SK-N-SH treated with all-trans-retinoic acid at 6 μM for 48 hours (cell line): Measurements from ENCODE around the gene MBNL2.

Experiments
- ATAC-seq: fragments of 200-7000 bp; cut with Tn5 transposase; 3 replicates; pipeline ENCODE4 v1.9.1; 2020; ENCODE audit warnings: mild to moderate bottlenecking, moderate library complexity
- ARNTL ChIP-seq: fragments of 450-650 bp; formaldehyde crosslinking; IDR thresholded peaks from 2 replicates; pipeline ENCODE4 v1.5.0; 2020; ENCODE audit warnings: low read depth, mild to moderate bottlenecking, moderate library complexity, borderline replicate concordance
- BACH2 ChIP-seq: fragments of 250-450 bp; sonication (Bioruptor Pico); IDR thresholded peaks from 2 replicates; pipeline ENCODE4 v1.9.0; 2021; ENCODE audit warnings: mild to moderate bottlenecking, borderline replicate concordance
- CSDC2 ChIP-seq: fragments of 250-450 bp; sonication (Bioruptor Pico); IDR thresholded peaks from 2 replicates; pipeline ENCODE4 v1.5.0; 2020; ENCODE audit warnings: mild to moderate bottlenecking, moderate library complexity
- ESRRG ChIP-seq: fragments of 250-450 bp; sonication (Bioruptor Pico); IDR thresholded peaks from 2 replicates; pipeline ENCODE4 v1.6.1; 2021; ENCODE audit warnings: mild to moderate bottlenecking
- GLIS3 ChIP-seq: fragments of 250-450 bp; sonication (Bioruptor Pico); IDR thresholded peaks from 2 replicates; pipeline ENCODE4 v1.5.0; 2020; ENCODE audit warnings: mild to moderate bottlenecking, moderate library complexity
- ISL1 ChIP-seq: fragments of 250-450 bp; sonication (Bioruptor Pico); IDR thresholded peaks from 2 replicates; pipeline ENCODE4 v2.1.2; 2022; ENCODE audit warnings: mild to moderate bottlenecking, moderate library complexity
- PPARA ChIP-seq: fragments of 250-450 bp; sonication (Bioruptor Pico); IDR thresholded peaks from 2 replicates; pipeline ENCODE4 v1.5.0; 2020; ENCODE audit warnings: mild to moderate bottlenecking, borderline replicate concordance
- RARB ChIP-seq: fragments of 250-450 bp; sonication (Bioruptor Pico); IDR thresholded peaks from 2 replicates; pipeline ENCODE4 v1.8.0; 2021; ENCODE audit warnings: mild to moderate bottlenecking, moderate library complexity
- SNAI2 ChIP-seq: fragments of 250-450 bp; sonication (Bioruptor Pico); IDR thresholded peaks from 2 replicates; pipeline ENCODE4 v1.5.0; 2020; ENCODE audit warnings: mild to moderate bottlenecking, moderate library complexity
- TCF4 ChIP-seq: fragments of 250-450 bp; sonication (Bioruptor Pico); IDR thresholded peaks from 2 replicates; pipeline ENCODE4 v1.8.0; 2021; ENCODE audit warnings: mild to moderate bottlenecking, moderate library complexity, borderline replicate concordance
- TOX ChIP-seq: fragments of 250-450 bp; sonication (Bioruptor Pico); IDR thresholded peaks from 2 replicates; pipeline ENCODE4 v1.8.0; 2021; ENCODE audit warnings: mild to moderate bottlenecking, moderate library complexity, borderline replicate concordance
- ZC3H10 ChIP-seq: fragments of 250-450 bp; sonication (Bioruptor Pico); IDR thresholded peaks from 2 replicates; pipeline ENCODE4 v1.5.1; 2021; ENCODE audit warnings: mild to moderate bottlenecking, moderate library complexity
- ZFP3 ChIP-seq: fragments of 250-450 bp; sonication (Bioruptor Pico); IDR thresholded peaks from 2 replicates; pipeline ENCODE4 v1.5.0; 2020; ENCODE audit warnings: mild to moderate bottlenecking, moderate library complexity
- ZFP30 ChIP-seq: fragments of 450-650 bp; formaldehyde crosslinking; IDR thresholded peaks from 2 replicates; pipeline ENCODE4 v1.5.0; 2022; ENCODE audit warnings: mild to moderate bottlenecking, moderate library complexity
- ZNF565 ChIP-seq: fragments of 450-650 bp; formaldehyde crosslinking; conservative IDR thresholded peaks from 2 replicates; pipeline ENCODE4 v1.5.0; 2020; ENCODE audit warnings: low read depth, mild to moderate bottlenecking, moderate library complexity
- ZNF70 ChIP-seq: fragments of 450-650 bp; formaldehyde crosslinking; IDR thresholded peaks from 2 replicates; pipeline ENCODE4 v1.5.0; 2020; ENCODE audit warnings: mild to moderate bottlenecking, moderate library complexity
- ZNF8 ChIP-seq: fragments of 450-650 bp; formaldehyde crosslinking; IDR thresholded peaks from 2 replicates; pipeline ENCODE4 v1.5.0; 2020; ENCODE audit warnings: mild to moderate bottlenecking, moderate library complexity
- TF ChIP-seq, protein P1 (sequence below): fragments of 250-450 bp; sonication (Bioruptor Pico); IDR thresholded peaks from 2 replicates; pipeline ENCODE4 v1.5.1; 2020; ENCODE audit warnings: low read depth, mild to moderate bottlenecking, moderate library complexity
- TF ChIP-seq, protein P2 (sequence below): fragments of 250-450 bp; sonication (Bioruptor Pico); IDR thresholded peaks from 2 replicates; pipeline ENCODE4 v1.5.0; 2020; ENCODE audit warnings: mild to moderate bottlenecking, moderate library complexity
- TF ChIP-seq, protein P3 (sequence below): fragments of 250-450 bp; sonication (Bioruptor Pico); IDR thresholded peaks from 2 replicates; pipeline ENCODE4 v1.8.0; 2021; ENCODE audit warnings: low read depth, mild to moderate bottlenecking, moderate library complexity, borderline replicate concordance

MBNL2 gene

DNA sequence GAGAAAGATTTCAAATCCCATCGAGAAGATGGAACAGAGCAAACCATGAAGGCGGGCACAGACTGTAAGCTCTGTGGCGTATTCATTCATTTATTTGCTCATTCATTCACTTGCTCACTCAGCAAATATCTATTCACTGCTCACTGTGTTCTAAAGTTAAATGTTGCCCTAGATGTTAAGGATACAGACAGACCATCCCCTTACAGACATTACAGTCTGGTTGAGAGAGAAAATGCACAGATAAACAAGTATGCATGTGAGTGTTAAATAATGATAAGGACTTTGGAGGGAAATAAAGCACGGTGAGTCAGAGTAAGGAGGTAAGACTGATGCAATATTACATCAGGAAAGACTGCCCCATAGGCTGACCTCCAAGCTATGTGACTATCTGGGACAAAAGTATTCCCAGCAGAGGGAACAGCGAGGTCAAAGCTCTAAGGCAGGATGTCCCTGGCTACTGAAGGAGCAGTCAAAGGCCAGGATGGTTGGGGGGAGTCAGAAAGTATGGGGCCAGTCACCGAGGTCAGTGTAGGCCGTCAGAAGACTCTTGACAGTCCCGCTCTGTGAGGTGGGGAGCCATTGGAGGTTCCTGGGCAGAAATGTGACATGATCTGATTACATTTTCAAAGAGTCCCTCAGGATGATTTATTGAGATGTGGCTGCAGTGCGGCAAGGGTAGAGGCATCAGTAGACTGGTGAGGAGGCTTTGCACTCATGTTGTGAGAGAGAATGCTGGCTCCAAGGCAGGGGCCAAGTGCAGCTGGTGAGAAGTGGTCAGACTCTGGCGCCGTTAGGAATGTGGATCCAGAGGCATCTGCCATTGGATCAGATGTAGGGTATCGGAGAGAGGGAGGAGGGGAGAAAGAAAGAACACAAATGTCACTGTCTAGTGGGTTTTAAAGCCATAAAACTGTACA is 37.9 kb downstream of the MBNL2 start:
- TF ChIP-seq, protein P1, sequence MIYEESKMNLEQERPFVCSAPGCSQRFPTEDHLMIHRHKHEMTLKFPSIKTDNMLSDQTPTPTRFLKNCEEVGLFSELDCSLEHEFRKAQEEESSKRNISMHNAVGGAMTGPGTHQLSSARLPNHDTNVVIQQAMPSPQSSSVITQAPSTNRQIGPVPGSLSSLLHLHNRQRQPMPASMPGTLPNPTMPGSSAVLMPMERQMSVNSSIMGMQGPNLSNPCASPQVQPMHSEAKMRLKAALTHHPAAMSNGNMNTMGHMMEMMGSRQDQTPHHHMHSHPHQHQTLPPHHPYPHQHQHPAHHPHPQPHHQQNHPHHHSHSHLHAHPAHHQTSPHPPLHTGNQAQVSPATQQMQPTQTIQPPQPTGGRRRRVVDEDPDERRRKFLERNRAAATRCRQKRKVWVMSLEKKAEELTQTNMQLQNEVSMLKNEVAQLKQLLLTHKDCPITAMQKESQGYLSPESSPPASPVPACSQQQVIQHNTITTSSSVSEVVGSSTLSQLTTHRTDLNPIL: no peak
- TF ChIP-seq GLIS3 (no peak), ZNF8 (CRISPR knock-in tag) (no peak), ZNF70 (no peak), ZFP30 (CRISPR knock-in tag) (no peak), ISL1 (no peak), SNAI2 (CRISPR knock-in tag) (no peak), RARB (CRISPR knock-in tag) (no peak)
- ATAC-seq: no peak

DNA sequence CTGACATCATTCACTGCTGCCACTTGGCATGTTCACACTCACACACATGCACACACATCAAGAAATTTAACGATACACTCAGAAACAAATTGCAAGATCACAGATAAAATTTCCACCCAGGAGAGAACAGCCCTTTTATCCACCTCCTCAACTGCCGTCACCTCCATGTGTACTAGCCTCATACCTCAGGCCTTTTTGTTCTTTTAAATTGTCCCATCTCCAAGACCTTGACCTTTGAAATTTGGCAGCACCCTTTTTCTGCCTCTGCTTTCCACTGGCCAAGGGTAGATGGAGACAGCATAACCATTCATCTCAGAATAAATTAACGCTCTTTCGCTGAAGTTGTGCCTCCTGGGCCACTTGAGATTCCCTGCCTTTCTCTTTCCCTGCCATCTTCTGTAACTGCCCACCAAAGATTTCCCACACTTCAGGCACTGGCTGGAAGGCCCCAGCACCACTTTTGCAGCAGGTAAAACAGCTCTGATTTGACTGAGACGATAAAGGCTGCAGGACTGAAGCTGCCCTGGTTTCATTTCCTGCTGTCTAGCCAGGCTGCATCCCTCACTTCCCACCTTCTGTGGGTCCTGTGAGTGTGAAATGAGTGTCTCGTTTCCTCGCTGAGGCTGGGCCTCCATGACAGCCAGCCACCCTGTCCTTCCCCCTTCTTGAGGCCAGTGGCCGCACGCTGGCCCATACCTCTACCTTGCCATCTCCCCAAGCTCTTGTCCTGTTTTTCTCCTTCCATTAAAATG is 39.3 kb downstream of the MBNL2 start:
- no peak for ATAC-seq

DNA sequence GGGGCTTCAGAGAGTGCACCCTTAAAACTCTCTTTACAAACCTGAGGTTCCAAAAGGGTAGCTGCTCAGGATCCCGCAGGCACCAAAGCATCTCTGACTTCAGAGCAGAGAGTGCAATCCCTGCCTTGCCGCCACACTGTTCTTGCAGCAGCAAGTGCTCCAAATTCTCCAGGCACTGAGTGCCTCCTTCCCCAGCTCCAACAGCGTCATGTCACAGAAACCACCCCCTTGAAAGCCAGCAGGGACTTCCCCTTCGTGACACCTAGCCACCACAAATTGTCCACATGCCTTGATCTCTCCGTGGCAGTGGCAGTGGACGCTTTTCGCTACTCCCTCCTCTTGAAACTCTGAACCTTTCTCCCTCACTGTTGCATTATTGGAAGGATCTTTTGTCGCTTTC is 39.9 kb downstream of the MBNL2 start:
- TF ChIP-seq ESRRG (CRISPR knock-in tag): no peak
- no peak for TF ChIP-seq RARB (CRISPR knock-in tag)
- TF ChIP-seq, all 23 proteins: peak for 0
- no peak for ATAC-seq

More for the DNA sequence above, 39.3 kb downstream of the MBNL2 start:
- TF ChIP-seq ZC3H10 (no peak), BACH2 (no peak), ARNTL (no peak), PPARA (CRISPR knock-in tag) (no peak), ZNF8 (CRISPR knock-in tag) (no peak), CSDC2 (CRISPR knock-in tag) (no peak), ZFP3 (CRISPR knock-in tag) (no peak), SNAI2 (CRISPR knock-in tag) (no peak), RARB (CRISPR knock-in tag) (no peak), GLIS3 (no peak), ESRRG (CRISPR knock-in tag) (no peak)
- TF ChIP-seq, protein P2, sequence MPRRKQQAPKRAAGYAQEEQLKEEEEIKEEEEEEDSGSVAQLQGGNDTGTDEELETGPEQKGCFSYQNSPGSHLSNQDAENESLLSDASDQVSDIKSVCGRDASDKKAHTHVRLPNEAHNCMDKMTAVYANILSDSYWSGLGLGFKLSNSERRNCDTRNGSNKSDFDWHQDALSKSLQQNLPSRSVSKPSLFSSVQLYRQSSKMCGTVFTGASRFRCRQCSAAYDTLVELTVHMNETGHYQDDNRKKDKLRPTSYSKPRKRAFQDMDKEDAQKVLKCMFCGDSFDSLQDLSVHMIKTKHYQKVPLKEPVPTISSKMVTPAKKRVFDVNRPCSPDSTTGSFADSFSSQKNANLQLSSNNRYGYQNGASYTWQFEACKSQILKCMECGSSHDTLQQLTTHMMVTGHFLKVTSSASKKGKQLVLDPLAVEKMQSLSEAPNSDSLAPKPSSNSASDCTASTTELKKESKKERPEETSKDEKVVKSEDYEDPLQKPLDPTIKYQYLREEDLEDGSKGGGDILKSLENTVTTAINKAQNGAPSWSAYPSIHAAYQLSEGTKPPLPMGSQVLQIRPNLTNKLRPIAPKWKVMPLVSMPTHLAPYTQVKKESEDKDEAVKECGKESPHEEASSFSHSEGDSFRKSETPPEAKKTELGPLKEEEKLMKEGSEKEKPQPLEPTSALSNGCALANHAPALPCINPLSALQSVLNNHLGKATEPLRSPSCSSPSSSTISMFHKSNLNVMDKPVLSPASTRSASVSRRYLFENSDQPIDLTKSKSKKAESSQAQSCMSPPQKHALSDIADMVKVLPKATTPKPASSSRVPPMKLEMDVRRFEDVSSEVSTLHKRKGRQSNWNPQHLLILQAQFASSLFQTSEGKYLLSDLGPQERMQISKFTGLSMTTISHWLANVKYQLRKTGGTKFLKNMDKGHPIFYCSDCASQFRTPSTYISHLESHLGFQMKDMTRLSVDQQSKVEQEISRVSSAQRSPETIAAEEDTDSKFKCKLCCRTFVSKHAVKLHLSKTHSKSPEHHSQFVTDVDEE (CRISPR knock-in tag): no peak
- TF ChIP-seq, protein P3, sequence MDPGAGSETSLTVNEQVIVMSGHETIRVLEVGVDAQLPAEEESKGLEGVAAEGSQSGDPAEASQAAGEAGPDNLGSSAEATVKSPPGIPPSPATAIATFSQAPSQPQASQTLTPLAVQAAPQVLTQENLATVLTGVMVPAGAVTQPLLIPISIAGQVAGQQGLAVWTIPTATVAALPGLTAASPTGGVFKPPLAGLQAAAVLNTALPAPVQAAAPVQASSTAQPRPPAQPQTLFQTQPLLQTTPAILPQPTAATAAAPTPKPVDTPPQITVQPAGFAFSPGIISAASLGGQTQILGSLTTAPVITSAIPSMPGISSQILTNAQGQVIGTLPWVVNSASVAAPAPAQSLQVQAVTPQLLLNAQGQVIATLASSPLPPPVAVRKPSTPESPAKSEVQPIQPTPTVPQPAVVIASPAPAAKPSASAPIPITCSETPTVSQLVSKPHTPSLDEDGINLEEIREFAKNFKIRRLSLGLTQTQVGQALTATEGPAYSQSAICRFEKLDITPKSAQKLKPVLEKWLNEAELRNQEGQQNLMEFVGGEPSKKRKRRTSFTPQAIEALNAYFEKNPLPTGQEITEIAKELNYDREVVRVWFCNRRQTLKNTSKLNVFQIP (CRISPR knock-in tag): no peak

DNA sequence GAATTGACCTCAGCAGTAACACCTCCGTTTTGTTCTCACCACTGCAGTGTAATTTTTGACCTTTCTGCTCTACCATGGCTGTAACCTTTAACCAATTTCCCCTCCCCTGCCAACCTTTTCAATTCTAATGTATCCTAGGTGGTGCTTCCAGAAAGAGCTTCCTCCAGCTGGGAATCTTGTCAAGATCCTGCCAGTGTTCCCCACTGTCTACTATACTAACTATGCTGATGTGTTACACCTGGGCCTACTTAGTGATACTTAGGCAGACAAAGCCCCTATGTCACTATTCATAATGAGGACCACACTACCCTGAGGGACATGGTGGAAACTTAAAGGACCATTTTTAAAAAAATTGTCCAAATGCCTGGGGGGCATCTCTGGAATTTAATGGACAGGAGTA is 41.0 kb downstream of the MBNL2 start:
- no peak for ATAC-seq
- TF ChIP-seq ZFP30 (CRISPR knock-in tag): no peak
- TF ChIP-seq CSDC2 (CRISPR knock-in tag): no peak
- TF ChIP-seq, protein P1: no peak
- no peak for TF ChIP-seq ZNF565 (CRISPR knock-in tag)
- TF ChIP-seq SNAI2 (CRISPR knock-in tag): no peak

DNA sequence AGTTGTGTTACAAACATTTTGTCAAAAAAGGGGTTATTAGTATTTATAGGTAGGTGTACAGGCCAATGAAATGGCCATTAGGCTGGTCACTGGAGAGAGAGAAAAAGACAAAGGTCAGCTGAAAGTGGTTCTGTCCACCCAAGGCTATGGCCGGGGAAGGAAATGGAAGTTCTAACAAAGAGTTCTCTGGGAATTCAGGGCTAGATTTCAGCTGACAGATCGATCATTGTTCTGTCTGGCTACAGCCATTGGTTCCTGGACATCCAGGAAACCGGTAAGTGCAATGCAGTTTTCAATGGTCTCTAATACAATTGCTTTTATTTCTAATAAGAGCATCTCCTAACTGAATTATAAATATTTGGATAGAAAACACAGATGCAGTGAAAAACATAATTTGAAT is 42.5 kb downstream of the MBNL2 start:
- ATAC-seq: no peak
- TF ChIP-seq CSDC2 (CRISPR knock-in tag): no peak
- TF ChIP-seq PPARA (CRISPR knock-in tag): no peak
- TF ChIP-seq ZNF565 (CRISPR knock-in tag): no peak
- no peak for TF ChIP-seq TOX (CRISPR knock-in tag)
- no peak for TF ChIP-seq GLIS3
- no peak for TF ChIP-seq ZNF70
- TF ChIP-seq BACH2: no peak
- no peak for TF ChIP-seq SNAI2 (CRISPR knock-in tag)
- TF ChIP-seq, protein P2 (CRISPR knock-in tag): no peak
- no peak for TF ChIP-seq ISL1
- no peak for TF ChIP-seq ZFP30 (CRISPR knock-in tag)
- TF ChIP-seq TCF4 (CRISPR knock-in tag): no peak
- no peak for TF ChIP-seq RARB (CRISPR knock-in tag)
- TF ChIP-seq ZFP3 (CRISPR knock-in tag): no peak
- no peak for TF ChIP-seq ESRRG (CRISPR knock-in tag)
